ENCODE measurements around the gene TWIST2. TPM values are rescaled to one million over a fixed set of nuclear protein-coding genes. Genes with fewer than 3 reads are reported as not detected.

The TWIST2 gene
- polyA plus RNA-seq, 3 donors: 3.1 to 4.0 (median 3.5) TPM

- DNase-seq (ENCODE audit: low read depth in 3 of 3, low spot score in 2 of 3): no peak
Measured at GRCh38 chr2:238900511-238900910, 52.6 kb downstream of the TWIST2 start.

DNA sequence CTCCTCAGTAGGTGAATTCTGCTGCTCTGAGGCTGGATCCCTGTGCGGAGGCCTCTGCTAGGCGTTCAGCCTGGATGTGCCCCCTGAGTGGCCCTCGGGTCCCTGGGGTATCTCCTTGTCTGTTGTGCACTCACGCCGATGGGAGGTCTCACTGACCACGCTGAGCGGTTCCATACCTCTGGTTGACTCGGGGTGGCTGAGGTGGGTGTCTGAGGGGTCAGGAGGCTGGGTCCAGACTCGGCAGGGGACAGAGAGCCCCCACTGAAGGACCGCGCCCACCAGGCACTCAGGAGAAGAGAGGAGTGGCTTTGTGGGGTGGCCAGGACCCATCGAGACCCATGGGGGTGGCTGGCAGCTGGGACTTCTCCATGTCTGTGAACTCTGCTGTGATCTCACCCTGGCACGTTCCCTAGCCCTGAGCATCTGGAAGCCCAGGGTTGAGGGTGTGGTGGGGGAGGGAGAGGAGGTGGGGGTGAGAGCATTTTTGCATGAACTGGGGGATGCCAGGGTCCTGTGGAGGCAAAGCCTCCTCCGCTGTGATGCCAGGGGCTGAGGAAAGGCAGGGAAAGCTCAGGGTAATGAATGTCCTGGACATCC, 53.7 kb downstream of the TWIST2 start:
- no peak for DNase-seq (ENCODE audit: low read depth in 3 of 3, low spot score in 2 of 3)

DNA sequence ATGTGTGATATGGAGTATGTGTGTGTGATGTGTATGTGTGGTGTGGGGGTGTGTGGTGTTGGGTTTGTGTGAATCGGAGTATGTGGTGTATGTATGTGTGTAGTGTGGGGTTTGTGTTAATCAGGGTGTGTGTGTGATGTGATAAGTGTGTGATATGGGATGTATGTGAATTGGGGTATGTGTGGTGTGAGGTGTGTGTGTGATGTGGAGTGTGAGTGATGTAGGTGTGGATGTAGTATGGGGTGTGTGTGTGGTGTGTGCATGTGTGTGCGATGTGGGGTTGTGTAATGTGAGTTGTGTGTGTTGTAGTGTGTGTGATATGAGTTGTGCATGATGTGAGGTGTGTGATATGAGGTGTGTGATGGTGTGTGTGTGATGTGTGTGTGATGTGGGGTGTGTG, 54.4 kb downstream of the TWIST2 start:
- DNase-seq (ENCODE audit: low read depth in 3 of 3, low spot score in 2 of 3): no peak

GRCh38 chr2:238903141-238903540, 55.3 kb downstream of the TWIST2 start:
- DNase-seq (ENCODE audit: low read depth in 3 of 3, low spot score in 2 of 3): no peak

DNA sequence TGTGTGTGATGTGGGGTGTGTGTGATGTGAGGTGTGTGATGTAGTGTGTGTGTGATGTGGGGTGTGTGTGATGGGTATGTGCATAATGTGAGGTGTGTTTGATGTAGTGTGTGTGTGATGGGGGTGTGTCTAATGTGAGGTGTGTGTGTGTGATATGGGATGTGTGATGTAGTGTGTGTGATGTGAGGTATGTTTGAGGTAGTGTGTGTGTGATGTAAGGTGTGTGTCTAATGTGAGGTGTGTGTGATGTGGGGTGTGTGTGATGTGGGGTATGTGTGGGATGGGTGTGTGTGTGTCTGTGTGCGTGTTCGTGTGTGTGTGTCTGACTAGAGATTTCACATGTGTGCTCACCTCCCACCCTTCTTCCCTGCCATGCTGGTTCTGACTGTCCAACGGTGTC, 56.3 kb downstream of the TWIST2 start:
- DNase-seq (ENCODE audit: low read depth in 3 of 3, low spot score in 2 of 3): no peak

GRCh38 chr2:238904716-238905115, 56.8 kb downstream of the TWIST2 start:
- DNase-seq (ENCODE audit: low read depth in 3 of 3, low spot score in 2 of 3): no peak

- no peak for DNase-seq (ENCODE audit: low read depth in 3 of 3, low spot score in 2 of 3)
Measured at GRCh38 chr2:238905224-238905623, 57.3 kb downstream of the TWIST2 start.

DNA sequence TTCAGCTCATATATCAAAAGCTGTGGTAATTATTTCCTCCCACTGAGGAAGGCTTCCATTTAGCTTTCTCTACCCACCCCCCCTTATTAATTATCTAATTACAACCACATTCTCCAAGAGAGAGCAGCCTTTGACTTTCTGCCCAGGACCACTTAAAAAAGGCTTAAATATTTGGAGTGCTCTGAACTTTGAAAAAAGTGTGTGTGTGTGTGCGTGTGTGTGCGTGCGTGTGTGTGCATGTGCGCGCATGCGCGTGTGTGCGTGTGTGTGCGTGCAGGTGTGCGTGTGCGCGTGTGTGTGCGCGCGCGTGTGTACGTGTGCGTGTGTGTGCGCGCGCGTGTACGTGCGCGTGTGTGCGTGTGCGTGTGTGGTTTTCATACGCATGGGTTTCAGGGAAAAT, 57.8 kb downstream of the TWIST2 start:
- DNase-seq (ENCODE audit: low read depth in 3 of 3, low spot score in 2 of 3): no peak

DNA sequence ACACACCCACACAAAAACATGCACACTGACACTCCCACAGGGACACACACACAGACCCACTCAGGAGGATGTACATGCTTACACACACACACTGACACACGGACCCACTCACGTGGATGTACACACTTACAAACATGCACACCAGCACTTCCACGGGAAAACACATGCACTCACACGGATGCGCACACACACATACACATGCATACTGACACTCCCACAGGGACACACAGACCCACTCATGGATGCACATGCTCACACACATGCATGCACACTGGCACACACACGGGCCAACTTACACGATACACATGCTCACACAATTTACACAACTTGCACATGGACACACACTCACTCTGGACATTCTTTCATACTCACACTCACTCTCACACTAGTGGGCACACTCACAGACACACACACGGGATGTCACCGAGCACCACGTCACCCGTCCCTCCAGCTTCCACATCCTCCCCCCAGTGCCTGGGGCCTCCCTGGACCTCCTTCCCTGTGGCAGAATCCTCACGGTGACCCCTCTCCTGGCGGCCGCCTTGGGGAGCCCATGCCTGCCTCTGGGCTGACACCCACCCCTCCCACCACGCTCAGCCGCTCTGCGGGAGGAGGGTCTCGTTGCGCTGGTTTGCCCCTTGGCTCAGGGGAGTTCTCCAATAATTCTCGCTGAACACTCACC, 58.5 kb downstream of the TWIST2 start:
- no peak for DNase-seq (ENCODE audit: low read depth in 3 of 3, low spot score in 2 of 3)

GRCh38 chr2:238906936-238907716, 59.2 kb downstream of the TWIST2 start:
- no peak for DNase-seq (ENCODE audit: low read depth in 3 of 3, low spot score in 2 of 3)

DNA sequence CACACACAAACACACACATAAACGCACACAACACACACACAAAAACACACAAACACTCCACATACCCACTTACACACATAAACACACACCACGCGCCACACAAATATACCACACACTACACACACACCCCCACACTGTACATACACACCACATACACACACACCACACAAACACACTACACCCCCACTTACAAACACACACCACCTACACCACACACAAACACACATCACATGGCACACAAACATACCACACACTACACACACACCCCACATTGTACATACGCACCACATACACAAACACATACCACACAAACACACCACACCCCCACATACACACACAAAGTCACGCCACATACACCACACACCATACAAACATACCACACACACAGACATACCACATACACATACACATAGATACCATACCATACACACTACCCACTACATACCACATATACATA, 59.9 kb downstream of the TWIST2 start:
- no peak for DNase-seq (ENCODE audit: low read depth in 3 of 3, low spot score in 2 of 3)

GRCh38 chr2:238908960-238909951, 61.4 kb downstream of the TWIST2 start:
- DNase-seq (ENCODE audit: low read depth in 3 of 3, low spot score in 2 of 3): no peak

- DNase-seq (ENCODE audit: low read depth in 3 of 3, low spot score in 2 of 3): no peak
Measured at GRCh38 chr2:238910751-238911351, 63.0 kb downstream of the TWIST2 start.

DNA sequence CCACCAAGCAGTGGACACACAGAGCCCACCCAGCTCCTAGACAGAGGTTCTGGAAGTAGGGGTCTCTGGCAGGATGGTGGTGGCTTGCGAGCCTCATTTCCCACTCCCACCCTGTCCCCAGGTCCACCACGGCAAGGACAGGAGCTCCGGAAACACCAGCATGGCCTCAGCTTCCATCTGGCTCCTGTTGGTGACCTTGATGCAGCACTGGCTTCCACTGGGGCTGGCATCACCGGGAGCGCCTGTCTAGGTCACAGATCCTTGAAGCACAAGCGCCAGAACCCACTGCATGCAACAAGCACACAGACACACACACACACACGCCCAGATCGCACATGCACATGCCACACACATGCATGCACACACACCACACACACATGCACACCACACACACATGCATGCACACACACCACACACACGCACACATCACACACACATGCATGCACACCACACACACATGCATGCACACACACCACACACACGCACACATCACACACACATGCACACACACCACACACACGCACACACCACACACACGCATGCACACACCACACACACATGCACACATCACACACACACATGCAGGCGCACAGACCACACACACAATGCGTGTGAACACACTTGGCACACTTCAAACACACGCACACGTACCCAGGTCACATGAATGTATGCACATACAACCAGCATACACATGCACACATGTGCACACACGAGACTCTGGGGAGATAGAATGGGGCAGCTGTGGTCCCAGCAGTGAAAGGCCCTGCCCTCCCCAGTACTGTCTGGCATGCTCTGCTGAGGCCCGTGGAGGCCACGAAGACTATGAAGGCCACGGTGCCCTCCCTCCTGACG, 63.7 kb downstream of the TWIST2 start:
- no peak for DNase-seq (ENCODE audit: low read depth in 3 of 3, low spot score in 2 of 3)

GRCh38 chr2:238912228-238912915, 64.5 kb downstream of the TWIST2 start:
- no peak for DNase-seq (ENCODE audit: low read depth in 3 of 3, low spot score in 2 of 3)

- DNase-seq (ENCODE audit: low read depth in 3 of 3, low spot score in 2 of 3): no peak
Measured at GRCh38 chr2:238912916-238913875, 65.3 kb downstream of the TWIST2 start.

GRCh38 chr2:238913931-238914647, 66.2 kb downstream of the TWIST2 start:
- DNase-seq (ENCODE audit: low read depth in 3 of 3, low spot score in 2 of 3): no peak

Data from right renal cortex interstitium (tissue), 3 donors.